GM19238 (cell line): ENCODE measurements around the gene CILP.
"Not testable (repeated sequence)": the region's sequence is repeated elsewhere in the genome, so short reads cannot be mapped to it uniquely, and the experiment has no call there.

ENCODE experiments used
- DNase-seq: peaks from one replicate; pipeline ENCODE4 v3.0.0; 2011; ENCODE audit warnings: low spot score; ENCODE audit not compliant: insufficient read length

Gene CILP, protein sequence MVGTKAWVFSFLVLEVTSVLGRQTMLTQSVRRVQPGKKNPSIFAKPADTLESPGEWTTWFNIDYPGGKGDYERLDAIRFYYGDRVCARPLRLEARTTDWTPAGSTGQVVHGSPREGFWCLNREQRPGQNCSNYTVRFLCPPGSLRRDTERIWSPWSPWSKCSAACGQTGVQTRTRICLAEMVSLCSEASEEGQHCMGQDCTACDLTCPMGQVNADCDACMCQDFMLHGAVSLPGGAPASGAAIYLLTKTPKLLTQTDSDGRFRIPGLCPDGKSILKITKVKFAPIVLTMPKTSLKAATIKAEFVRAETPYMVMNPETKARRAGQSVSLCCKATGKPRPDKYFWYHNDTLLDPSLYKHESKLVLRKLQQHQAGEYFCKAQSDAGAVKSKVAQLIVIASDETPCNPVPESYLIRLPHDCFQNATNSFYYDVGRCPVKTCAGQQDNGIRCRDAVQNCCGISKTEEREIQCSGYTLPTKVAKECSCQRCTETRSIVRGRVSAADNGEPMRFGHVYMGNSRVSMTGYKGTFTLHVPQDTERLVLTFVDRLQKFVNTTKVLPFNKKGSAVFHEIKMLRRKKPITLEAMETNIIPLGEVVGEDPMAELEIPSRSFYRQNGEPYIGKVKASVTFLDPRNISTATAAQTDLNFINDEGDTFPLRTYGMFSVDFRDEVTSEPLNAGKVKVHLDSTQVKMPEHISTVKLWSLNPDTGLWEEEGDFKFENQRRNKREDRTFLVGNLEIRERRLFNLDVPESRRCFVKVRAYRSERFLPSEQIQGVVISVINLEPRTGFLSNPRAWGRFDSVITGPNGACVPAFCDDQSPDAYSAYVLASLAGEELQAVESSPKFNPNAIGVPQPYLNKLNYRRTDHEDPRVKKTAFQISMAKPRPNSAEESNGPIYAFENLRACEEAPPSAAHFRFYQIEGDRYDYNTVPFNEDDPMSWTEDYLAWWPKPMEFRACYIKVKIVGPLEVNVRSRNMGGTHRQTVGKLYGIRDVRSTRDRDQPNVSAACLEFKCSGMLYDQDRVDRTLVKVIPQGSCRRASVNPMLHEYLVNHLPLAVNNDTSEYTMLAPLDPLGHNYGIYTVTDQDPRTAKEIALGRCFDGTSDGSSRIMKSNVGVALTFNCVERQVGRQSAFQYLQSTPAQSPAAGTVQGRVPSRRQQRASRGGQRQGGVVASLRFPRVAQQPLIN

GRCh38 chr15:65210770-65211481, at the start of gene CILP:
CILP (minus strand) TSS chr15:65211473; CDS start chr15:65209755, 1,718 bp downstream.
- no peak for DNase-seq

GRCh38 chr15:65260968-65261367, 49.7 kb upstream of the CILP start:
- no peak for DNase-seq

DNA sequence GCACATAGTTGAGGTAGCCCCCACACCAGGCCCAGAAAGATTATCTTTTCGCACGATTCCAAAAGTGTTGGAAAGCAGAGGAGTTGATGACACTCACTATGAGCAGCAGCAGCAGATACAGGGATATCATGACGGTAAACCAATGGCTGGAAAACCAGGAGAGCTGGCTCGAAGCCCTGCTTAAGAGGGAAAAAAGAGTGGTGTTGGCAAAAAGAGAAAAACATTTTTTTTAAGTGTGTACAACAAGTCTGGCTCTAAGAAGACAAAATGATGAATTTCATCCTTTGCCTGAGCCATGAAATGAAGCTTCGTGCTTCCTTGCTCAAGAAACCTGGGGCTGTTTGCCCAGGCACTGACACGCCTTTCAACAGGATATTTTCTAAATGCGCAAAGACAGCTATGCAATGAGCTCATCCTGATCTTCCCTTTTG, 48.1 kb upstream of the CILP start:
- no peak for DNase-seq

DNA sequence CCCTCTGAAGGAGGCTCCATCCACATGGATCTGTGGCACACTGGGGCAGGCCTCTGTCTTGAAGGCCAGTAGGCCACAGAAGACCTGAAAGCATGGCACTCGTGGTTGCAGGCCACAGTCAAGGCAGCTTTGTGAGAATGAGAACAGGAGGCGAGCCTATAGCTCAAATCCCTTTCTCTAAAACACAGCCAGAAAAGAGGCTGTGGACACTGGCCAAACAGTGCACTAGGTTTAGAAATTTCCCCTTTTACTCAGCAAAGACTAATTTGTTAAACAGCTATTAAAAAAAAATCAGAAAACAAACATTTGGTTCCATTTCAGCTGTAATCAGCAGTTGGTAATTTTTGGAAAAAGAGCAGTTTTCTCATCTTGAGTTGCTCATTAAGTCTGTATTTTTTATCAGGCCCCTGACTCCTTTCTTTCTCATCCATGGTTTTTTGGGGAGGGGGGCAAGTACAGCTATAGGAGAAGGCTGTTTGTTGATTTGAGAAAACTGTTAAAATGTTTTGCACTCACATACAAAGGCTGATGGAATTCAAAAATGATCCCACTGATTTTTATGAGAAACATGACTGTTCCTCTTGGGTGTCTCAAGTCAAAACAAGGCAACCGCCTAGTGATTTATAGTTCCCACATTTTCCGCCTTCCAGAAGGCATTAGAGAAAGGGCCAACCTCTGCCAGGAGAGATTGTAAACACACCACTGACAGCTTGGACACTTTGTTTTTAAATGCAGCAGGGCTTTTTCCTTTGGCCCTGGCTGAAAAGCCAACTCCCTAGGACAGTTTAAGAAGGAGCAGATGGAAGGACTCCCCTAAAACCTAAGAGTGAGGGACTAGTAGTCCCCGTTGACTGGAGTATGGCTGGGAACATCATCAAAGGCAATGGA, 47.3 kb upstream of the CILP start:
- no peak for DNase-seq

DNA sequence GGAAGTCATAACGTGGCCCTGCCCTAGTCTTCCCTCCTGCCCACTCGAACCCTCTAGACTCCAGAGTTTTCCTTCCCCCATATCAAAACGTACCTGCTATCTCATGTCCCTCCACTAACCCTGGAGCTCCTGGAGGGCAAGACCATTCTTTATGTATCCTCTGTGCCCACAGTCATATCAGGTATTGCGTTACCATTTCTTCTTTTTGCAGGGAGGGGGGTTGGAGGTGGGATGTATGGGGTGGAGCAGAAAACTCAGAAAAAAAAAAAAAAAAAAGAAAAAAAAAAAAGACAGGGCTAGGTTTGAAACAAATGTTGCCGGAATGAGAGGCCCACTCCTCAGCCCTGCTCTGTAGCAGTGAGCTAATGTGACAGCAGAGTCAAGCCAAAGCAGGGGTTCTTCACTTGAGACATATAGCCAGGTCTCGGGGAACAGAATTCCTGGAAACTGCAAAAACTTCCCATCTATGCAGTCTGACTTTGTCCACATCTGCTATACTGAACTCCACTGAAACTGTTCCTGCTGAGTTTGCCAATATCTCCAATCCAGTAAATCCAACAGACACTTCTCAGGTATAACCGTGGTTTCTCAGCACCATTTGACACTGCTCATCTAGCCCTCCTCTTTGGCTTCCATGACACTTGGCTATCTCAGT, 44.3 kb upstream of the CILP start:
- DNase-seq = no peak

- no peak for DNase-seq
Observed at GRCh38 chr15:65254758-65255157, 43.5 kb upstream of the CILP start.

DNA sequence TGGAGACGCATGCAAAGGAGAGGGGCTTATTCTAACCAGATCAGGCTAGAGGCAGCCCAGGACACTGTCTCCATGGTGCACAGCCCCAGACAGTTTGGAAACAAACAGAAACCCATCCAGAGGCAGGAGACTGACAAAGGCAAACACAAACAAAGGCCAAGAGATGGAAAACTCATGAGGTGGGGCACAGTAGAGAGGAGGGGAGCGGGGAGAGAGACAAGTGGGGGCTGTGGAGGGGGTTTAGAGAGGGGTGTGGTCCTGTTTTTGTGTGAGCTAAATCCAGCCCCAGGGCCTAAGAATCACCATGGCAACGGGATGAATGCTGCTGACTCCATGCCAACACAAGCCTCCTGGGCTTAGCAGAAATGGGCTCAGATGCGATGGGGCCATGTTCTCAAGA, 43.1 kb upstream of the CILP start:
- no peak for DNase-seq

GRCh38 chr15:65249641-65250040, 38.4 kb upstream of the CILP start:
- peak; percentile 16 for DNase-seq

DNA sequence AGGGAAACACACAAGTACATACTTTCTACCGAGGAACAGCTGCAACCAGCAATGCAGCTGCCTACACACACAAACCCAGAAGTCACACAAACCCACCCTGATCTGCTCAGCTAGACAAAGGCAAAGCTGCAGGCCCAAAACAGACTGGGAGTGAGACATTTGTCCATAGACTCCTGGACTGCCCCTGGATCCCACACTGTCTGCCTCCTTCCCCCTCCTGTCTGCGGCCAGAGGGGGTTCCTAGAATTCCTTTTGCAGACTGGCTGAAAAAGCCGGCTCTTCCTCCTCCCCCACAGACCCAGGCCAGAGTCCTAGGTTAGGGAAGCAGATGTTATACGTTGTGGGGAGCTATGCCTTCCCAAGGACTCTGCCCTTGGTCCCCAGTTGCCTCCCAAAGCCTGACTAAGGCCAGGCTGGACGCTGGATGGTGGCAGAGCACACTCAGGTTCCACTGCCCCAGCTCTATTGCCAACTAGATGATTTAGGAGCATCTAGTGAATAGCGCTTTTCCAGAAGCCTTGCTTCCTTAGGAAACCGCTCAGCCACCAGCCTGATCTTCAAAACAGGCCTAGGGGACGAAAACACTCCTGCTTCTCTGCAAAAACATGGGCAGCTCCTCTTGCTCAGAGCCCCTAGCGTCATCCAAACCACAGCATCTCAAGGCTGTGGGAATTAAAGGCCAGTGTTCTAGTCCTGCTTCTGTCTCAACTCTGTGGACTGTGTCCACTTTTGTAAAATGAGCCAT, 37.4 kb upstream of the CILP start:
- DNase-seq = no peak

GRCh38 chr15:65246939-65247338, 35.7 kb upstream of the CILP start:
- DNase-seq = no peak

- DNase-seq = no peak
Observed at GRCh38 chr15:65246026-65246714, 34.9 kb upstream of the CILP start.

- no peak for DNase-seq
Observed at GRCh38 chr15:65245096-65245856, 34.0 kb upstream of the CILP start.

DNA sequence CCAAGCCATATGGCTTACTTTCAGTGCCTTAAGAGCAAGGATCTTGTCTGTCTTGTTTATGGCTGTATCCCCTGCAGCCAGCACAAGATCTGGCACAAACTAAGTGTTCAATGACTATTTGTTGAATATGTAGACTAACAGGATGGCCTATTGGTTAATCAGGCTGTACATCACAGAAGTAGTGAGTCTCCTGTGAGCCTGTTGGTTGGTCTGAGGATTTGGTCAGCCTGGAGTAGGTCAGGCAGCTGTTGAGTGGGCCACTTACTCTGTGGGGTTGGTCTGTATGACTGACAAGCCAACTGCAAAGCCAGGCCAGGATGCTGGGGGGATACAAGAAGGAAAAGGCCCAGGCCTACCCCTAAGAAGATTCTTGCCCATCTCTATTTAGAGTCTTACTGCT, 33.4 kb upstream of the CILP start:
- DNase-seq = no peak

GRCh38 chr15:65236443-65236842, 25.2 kb upstream of the CILP start:
- not testable (repeated sequence) for DNase-seq

GRCh38 chr15:65233696-65234095, 22.4 kb upstream of the CILP start:
- DNase-seq = no peak

GRCh38 chr15:65232520-65232919, 21.2 kb upstream of the CILP start:
- DNase-seq = no peak

GRCh38 chr15:65231306-65231705, 20.0 kb upstream of the CILP start:
- DNase-seq = no peak

GRCh38 chr15:65226901-65227300, 15.6 kb upstream of the CILP start:
- not testable (repeated sequence) for DNase-seq
